Measurements from ENCODE around the gene PIP5K1B.
"Not testable (repeated sequence)": the region's sequence is repeated elsewhere in the genome, so short reads cannot be mapped to it uniquely, and the experiment has no call there.

The PIP5K1B gene, protein sequence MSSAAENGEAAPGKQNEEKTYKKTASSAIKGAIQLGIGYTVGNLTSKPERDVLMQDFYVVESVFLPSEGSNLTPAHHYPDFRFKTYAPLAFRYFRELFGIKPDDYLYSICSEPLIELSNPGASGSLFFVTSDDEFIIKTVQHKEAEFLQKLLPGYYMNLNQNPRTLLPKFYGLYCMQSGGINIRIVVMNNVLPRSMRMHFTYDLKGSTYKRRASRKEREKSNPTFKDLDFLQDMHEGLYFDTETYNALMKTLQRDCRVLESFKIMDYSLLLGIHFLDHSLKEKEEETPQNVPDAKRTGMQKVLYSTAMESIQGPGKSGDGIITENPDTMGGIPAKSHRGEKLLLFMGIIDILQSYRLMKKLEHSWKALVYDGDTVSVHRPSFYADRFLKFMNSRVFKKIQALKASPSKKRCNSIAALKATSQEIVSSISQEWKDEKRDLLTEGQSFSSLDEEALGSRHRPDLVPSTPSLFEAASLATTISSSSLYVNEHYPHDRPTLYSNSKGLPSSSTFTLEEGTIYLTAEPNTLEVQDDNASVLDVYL

GRCh38 chr9:68704814-68705530, at the start of gene PIP5K1B:
Gene PIP5K1B (plus strand): TSS chr9:68705240. CDS start chr9:68822615, 117,375 bp downstream.
- DNase-seq (ENCODE audit: low read depth): no peak

DNA sequence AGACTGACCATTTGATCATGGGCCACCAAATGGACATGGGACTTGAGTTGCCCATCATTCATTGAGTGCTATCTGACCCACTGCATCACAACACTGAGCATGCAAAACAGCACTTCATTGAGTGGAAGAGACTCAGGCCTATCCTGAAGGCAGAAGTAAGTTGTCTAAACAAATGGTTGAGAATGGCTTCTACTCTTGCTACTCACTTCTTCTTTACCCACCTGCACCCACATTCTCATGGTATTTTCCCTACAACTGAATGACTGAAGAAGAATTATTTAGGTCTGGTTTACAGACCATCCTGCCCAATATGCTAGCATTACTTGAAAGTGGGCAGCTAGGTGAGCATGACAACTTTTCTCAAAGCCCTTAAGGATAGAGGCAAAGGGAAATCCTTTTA, 41.0 kb upstream of the PIP5K1B start:
- DNase-seq (ENCODE audit: low read depth): no peak

DNA sequence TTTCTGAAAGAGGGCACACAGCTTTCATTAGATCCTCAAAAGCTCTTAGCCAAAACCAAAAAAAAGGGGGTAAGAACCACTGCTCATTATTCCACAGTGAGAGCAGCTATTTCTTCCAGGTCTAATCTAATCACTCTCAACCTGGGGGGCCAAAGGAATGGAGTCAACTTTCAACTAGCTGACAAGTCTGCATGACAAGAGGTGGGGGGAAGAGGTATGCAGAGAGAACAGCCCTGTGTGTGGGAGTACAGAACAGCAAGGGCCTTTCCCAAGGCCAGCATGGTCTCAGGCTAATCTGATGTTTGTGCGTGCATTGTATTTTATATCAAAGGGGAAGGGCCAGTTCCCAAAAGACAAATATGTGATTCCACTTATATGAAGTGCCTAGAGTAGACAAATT, 36.9 kb upstream of the PIP5K1B start:
- no peak for DNase-seq (ENCODE audit: low read depth)

DNA sequence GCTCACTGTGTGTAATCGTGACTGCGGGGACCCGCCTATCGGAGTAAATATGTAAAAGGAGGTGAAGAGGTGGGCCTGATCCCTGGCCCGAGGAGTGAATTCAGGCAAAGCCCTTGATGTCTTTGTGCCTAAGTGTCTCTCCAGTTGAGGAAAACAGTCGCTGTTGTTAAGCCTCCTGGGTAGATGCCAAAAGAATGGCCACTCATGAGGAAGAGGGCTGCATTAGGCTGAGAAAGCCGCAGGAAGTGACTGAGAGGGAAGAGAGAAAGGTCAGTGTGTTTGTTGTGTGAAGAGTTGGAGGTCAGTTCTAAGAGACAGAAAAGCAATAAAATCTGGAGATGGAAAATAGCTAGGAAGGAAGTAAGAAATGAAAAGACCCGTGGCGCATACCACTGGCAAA, 35.8 kb upstream of the PIP5K1B start:
- no peak for DNase-seq (ENCODE audit: low read depth)

- DNase-seq (ENCODE audit: low read depth): no peak
Measured at GRCh38 chr9:68672215-68672614, 32.8 kb upstream of the PIP5K1B start.

DNA sequence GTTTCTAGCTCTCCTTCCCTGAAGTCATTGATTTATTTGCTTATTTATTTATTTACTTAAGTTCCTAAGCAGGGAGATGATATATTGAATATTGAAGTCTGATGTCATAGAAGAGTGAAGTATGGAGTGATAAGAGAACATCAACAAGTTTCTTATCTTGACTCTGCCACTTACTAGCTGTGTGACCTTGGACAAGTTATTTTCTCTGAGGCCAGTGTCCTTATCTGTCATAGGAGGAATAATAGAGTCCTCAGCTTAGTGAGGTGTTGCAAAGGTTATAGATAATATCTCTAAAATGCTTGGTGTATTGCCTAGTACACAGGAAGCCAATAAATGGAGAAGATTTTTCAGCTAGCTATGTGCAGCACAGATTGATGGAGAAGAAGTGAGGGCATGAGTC, 32.4 kb upstream of the PIP5K1B start:
- DNase-seq (ENCODE audit: low read depth): no peak

- no peak for DNase-seq (ENCODE audit: low read depth)
Measured at GRCh38 chr9:68678430-68678829, 26.6 kb upstream of the PIP5K1B start.

DNA sequence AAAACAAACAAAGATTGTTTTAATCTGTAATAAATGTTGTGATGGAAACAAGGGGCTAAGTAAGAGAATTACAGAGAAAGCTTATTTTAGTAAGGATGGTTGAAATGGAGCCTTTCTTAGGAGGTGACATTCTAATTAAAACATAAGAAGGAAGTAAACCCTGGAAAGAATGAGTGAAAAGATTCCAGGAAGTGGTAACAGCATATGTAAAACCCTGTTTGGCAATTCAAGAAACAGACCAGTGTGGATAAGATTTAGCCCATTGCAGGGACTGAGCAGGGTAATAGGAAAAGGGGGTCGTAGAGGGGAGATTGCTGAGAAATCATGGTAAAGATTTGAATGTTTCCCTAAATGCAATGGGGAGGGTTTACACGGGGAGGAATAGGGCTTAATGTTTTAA, 21.6 kb upstream of the PIP5K1B start:
- no peak for DNase-seq (ENCODE audit: low read depth)

GRCh38 chr9:68685213-68685612, 19.8 kb upstream of the PIP5K1B start:
- DNase-seq (ENCODE audit: low read depth): no peak

GRCh38 chr9:68685770-68686169, 19.3 kb upstream of the PIP5K1B start:
- DNase-seq (ENCODE audit: low read depth): no peak

DNA sequence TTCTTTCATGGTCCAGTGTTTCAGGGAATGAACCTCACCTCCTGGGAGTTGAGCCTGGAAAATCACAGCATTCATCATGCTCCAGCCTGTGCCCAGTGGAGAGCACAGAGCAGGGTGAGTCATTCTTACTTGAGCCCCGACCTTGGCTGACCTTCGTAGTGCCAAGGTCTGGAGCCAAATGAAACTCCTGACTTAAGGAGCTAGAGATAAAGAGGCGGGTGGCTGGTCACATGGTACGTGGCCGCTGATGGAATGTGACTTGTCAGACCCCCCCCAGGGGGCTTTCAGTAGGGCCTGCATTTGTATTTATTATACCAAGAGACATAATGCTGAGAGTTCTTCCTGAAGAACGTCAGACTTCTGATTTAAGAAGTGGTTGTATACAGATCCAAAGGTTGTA, 15.0 kb upstream of the PIP5K1B start:
- DNase-seq (ENCODE audit: low read depth): no peak

GRCh38 chr9:68692519-68692918, 12.5 kb upstream of the PIP5K1B start:
- DNase-seq (ENCODE audit: low read depth): no peak

- DNase-seq (ENCODE audit: low read depth): no peak
Measured at GRCh38 chr9:68694125-68694524, 10.9 kb upstream of the PIP5K1B start.

- DNase-seq (ENCODE audit: low read depth): no peak
Measured at GRCh38 chr9:68697851-68698250, 7.2 kb upstream of the PIP5K1B start.

GRCh38 chr9:68698943-68699509, 6.0 kb upstream of the PIP5K1B start:
- DNase-seq (ENCODE audit: low read depth): no peak

DNA sequence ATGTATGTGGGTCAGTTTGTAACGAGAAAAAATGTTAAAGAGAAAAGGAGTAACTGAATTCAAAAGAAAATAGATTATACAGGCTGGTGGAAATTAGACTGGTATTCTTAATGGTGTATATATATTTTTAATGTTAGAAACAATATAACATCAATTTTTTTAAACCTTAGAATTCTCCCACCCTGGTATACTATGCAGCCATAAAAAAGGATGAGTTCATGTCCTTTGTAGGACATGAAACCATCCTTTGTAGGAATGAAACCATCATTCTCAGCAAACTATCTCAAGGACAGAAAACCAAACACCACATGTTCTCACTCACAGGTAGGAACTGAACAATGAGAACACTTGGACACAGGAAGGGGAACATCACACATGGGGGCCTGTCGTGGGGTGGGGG, 5.4 kb upstream of the PIP5K1B start:
- not testable (repeated sequence) for DNase-seq (ENCODE audit: low read depth)

DNA sequence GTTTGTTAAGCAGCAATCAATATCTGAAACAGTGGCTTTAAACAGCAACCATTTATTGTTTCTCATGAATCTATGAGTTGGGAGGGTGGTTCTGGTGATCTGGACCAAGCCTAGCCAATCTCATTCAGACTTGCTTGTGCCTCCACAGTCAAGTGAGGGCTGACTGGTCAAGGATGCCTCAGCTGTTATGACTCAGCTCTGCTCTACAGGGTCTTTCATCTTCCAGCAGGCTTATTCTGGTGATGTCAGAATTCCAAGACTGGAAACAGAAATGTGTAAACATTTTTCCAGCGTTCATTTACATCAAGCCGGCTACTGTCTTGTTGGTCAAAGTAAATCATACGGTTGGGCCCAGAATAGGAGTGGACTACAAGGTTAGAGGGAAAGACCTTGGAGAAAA, 2.5 kb upstream of the PIP5K1B start:
- no peak for DNase-seq (ENCODE audit: low read depth)

DNA sequence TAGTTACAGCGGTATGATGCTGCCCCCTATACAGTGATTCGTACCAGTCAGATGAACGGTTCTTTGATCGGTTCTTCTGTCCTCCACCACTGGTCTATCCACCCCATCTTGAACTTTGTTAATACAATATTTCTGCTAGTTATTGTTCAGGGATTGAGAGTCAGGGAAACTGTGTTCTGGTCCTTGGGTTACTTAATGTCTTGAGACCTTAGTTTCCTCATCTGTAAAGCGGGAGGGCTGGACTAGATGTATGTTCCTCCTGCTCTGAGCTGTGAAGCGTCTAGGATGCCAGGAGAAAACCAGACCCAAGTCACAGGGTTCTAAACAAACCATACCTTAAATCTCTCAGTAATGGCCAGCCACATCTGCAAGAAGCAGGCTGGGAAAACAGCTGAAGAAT, 1.4 kb upstream of the PIP5K1B start:
- no peak for DNase-seq (ENCODE audit: low read depth)

GRCh38 chr9:68704498-68704813, 584 bp upstream of the PIP5K1B start:
- no peak for DNase-seq (ENCODE audit: low read depth)

DNA sequence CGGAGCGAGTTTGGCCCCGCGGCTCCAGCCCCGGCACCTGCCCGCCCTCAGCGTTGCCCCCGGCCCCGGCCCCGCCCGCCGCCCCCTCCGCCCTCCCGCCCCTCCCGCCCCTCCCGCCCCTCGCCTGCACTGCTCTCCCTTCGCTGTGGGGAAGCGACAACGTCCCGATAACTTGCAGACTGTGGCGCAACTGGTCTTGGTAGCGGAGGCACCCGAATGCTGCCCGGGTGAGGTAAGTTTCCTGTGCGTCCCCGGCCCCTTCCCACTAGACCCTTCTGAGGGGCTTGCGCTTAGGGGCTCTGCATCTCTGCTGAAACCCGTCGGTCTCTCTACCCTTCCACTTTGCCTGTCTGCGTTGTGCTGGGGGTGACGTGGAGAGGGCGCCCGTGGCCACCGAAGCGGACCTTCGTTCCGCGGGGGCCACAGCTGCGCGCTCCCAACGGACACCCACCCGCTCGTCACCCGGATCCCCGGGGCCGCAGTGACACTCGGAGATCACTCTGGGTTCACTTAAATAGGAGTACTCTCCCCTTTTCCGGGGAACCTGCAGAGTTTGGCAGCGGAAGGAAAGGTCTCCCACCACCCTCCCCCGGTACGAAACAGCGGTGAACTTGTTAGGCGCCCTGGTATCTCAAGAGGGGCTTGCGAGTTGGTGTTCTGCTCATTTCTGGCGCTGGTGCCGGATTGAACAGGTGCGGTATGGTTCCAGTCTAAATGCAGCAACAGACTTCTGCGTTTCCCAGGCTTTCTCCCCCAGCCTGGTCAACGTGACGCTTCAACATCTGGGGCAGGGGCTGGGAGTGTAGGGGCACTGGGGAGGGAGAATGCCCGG, 707 bp downstream of the PIP5K1B start:
- no peak for DNase-seq (ENCODE audit: low read depth)

GRCh38 chr9:68706363-68707201, 1.5 kb downstream of the PIP5K1B start:
- no peak for DNase-seq (ENCODE audit: low read depth)
